Cardiac muscle cell (in vitro differentiated cells and primary cell): ENCODE measurements around the gene WDFY3. TPM values are rescaled to one million over a fixed set of nuclear protein-coding genes. Genes with fewer than 3 reads are reported as not detected.
A peak's percentile ranks its signal among the peaks of the same experiment; 100 is the strongest.

ENCODE experiments used
- DNase-seq, 2 donors: peaks; one replicate each; pipeline versions ENCODE4 v3.0.0 to v3.0.0-alpha.2; 2010 to 2017; ENCODE audit warnings: low read depth in 1 of 2, low spot score in 1 of 2
- H3K27ac ChIP-seq: fragments of 200-600 bp; sonication (generic); 2 replicates; pipeline ENCODE4 v1.5.1; 2016
- H3K27me3 ChIP-seq: fragments of 200-600 bp; sonication (generic); 2 replicates; pipeline ENCODE4 v1.6.0; 2016; ENCODE audit warnings: control low read depth
- H3K36me3 ChIP-seq: fragments of 200-600 bp; sonication (generic); 2 replicates; pipeline ENCODE4 v1.5.1; 2016; ENCODE audit warnings: control low read depth
- H3K4me1 ChIP-seq: fragments of 200-600 bp; sonication (generic); 2 replicates; pipeline ENCODE4 v1.8.1; 2017; ENCODE audit warnings: low read depth, mild to moderate bottlenecking, mixed run types
- H3K4me3 ChIP-seq: fragments of 200-600 bp; sonication (generic); 2 replicates; pipeline ENCODE4 v1.5.1; 2016; ENCODE audit warnings: mild to moderate bottlenecking
- H3K9me3 ChIP-seq: fragments of 200-600 bp; sonication (generic); 2 replicates; pipeline ENCODE4 v1.5.1; 2017; ENCODE audit warnings: low read depth, mild to moderate bottlenecking, control low read depth
- CTCF ChIP-seq: IDR thresholded peaks from 2 replicates; pipeline ENCODE4 v1.5.1; 2012; ENCODE audit warnings: low read depth, mild to moderate bottlenecking, low read length
- polyA plus RNA-seq: library from polyadenylated mRNA; unstranded; fragments of >200 nt; fragmentation: Nextera tagmentation; extraction: Ambion mirVana; gene quantifications from 2 replicates; pipeline ENCODE4 v1.2.1, GENCODE V29; 2016
- total RNA-seq: library from RNA; depleted of rRNA; stranded (reverse); fragments of >200 nt; gene quantifications from 2 replicates; pipeline ENCODE4 v1.2.3, GENCODE V29; 2016

WDFY3 gene
- total and polyA plus RNA-seq, 2 experiments from 2014 or later: 9.6 to 59.0 TPM

- H3K4me3 ChIP-seq: no peak overlapping the region
- H3K4me1 ChIP-seq: no peaks in the 10 kb centered on the region
- H3K27me3 ChIP-seq: no peaks in the 10 kb centered on the region
- peak in 1 of 2 donors; percentile 11 for DNase-seq
- no peak for TF ChIP-seq CTCF
- peaks cover 31% of the 10 kb centered on the region for H3K36me3 ChIP-seq
- H3K9me3 ChIP-seq: no peaks in the 10 kb centered on the region
- no peak overlapping the region for H3K27ac ChIP-seq
Measured at GRCh38 chr4:84792366-84793301, 173.9 kb downstream of the WDFY3 start.

GRCh38 chr4:84790769-84791565 lies 175.5 kb downstream of the WDFY3 start:
- DNase-seq: no peak
- Histone ChIP-seq H3K4me1 (no peaks in the 10 kb centered on the region), H3K36me3 (peaks cover 34% of the 10 kb centered on the region), H3K4me3 (no peak overlapping the region), H3K9me3 (no peaks in the 10 kb centered on the region), H3K27ac (no peak overlapping the region), H3K27me3 (no peaks in the 10 kb centered on the region)
- no peak for TF ChIP-seq CTCF

DNA sequence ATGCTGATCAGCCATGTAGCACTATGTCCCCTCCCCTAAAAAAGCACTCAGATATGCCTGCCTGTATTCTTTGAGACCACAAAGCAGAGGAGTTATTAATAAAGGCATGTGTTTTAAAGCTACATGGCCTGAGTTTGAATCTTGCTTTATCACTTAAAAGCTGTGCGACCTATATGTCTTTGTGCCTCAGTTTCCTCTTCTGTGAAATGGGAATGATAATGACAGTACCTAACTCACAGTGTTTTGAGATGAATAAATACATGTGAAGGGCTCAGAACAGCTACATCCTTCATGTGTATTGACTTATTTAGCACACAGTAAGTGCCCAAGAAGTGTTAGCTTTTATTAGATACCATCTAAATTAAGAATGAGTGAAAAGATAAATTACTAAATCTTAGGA lies 180.0 kb downstream of the WDFY3 start:
- Histone ChIP-seq H3K9me3 (no peaks in the 10 kb centered on the region), H3K4me1 (peaks cover 6% of the 10 kb centered on the region), H3K27ac (no peak overlapping the region), H3K27me3 (no peaks in the 10 kb centered on the region), H3K4me3 (no peak overlapping the region), H3K36me3 (peaks cover 37% of the 10 kb centered on the region)
- TF ChIP-seq CTCF: no peak
- no peak for DNase-seq

- DNase-seq: no peak
- H3K4me1 ChIP-seq: peaks cover 6% of the 10 kb centered on the region
- no peaks in the 10 kb centered on the region for H3K9me3 ChIP-seq
- H3K27me3 ChIP-seq: no peaks in the 10 kb centered on the region
- H3K27ac ChIP-seq: no peak overlapping the region
- H3K36me3 ChIP-seq: peaks cover 57% of the 10 kb centered on the region
- no peak for TF ChIP-seq CTCF
- no peak overlapping the region for H3K4me3 ChIP-seq
Measured at GRCh38 chr4:84782517-84782916, 184.0 kb downstream of the WDFY3 start.

DNA sequence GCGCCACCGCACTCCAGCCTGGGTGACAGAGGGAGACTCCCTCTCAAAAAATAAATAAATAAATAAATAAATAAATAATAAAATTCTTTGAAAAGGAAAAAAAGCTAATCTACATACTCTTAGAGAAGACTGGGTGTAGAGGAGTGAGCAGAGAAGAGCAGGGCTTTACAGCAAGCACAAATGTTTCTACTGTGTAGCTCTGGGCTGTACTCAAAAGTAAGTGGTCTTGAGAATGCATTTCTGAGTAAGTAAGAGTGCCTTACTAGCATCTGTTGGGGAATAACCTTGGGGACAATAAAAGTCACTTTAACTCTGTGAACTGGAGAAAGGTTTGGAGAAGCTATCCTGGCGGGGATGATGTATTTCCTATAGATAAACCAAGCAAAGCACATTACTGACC lies 185.8 kb downstream of the WDFY3 start:
- Histone ChIP-seq H3K27ac (no peak overlapping the region), H3K36me3 (peaks cover 53% of the 10 kb centered on the region), H3K9me3 (no peaks in the 10 kb centered on the region), H3K27me3 (no peaks in the 10 kb centered on the region), H3K4me3 (no peak overlapping the region), H3K4me1 (peaks cover 6% of the 10 kb centered on the region)
- no peak for DNase-seq
- TF ChIP-seq CTCF: no peak
